ENCODE results near the gene SMTNL1.

GRCh38 chr11:57496109-57496820, 41.1 kb upstream of the SMTNL1 start:
- TF ChIP-seq CTCF (IDR thresholded peaks at IDR 0.05) = no peak
- TF ChIP-seq POLR2A (IDR thresholded peaks at IDR 0.05) = no peak

All from right lobe of liver (tissue), 4 donors.